ENCODE measurements around the gene FBLN1. TPM values are rescaled to one million over a fixed set of nuclear protein-coding genes. Genes with fewer than 3 reads are reported as not detected.

FBLN1 gene
- total RNA-seq, 1 donor from 2014 or later, result 186 TPM

- no peaks in the 10 kb centered on the region for H3K27me3 Mint-ChIP-seq (ENCODE audit: low read depth)
- DNase-seq (ENCODE audit: low spot score), result peak; percentile 85
- H3K9me3 Mint-ChIP-seq (ENCODE audit: low read depth), result no peaks in the 10 kb centered on the region
- H3K27ac Mint-ChIP-seq (ENCODE audit: unreplicated experiment), result peak overlapping the region; percentile 97
- no peak overlapping the region for H3K4me3 Mint-ChIP-seq (ENCODE audit: unreplicated experiment)
- H3K4me1 Mint-ChIP-seq (ENCODE audit: low read depth), result peaks cover 61% of the 10 kb centered on the region
- H3K36me3 Mint-ChIP-seq (ENCODE audit: low read depth), result peaks cover 12% of the 10 kb centered on the region
- peak; percentile 72 for TF ChIP-seq CTCF (IDR thresholded peaks at IDR 0.05)
Observed at GRCh38 chr22:45548991-45549761, 46.5 kb downstream of the FBLN1 start.

- H3K9me3 Mint-ChIP-seq (ENCODE audit: low read depth), result no peaks in the 10 kb centered on the region
- no peaks in the 10 kb centered on the region for H3K27me3 Mint-ChIP-seq (ENCODE audit: low read depth)
- no peak for DNase-seq (ENCODE audit: low spot score)
- H3K36me3 Mint-ChIP-seq (ENCODE audit: low read depth), result peaks cover 12% of the 10 kb centered on the region
- no peak overlapping the region for H3K4me3 Mint-ChIP-seq (ENCODE audit: unreplicated experiment)
- peak overlapping the region; percentile 97 for H3K27ac Mint-ChIP-seq (ENCODE audit: unreplicated experiment)
- H3K4me1 Mint-ChIP-seq (ENCODE audit: low read depth), result peaks cover 57% of the 10 kb centered on the region
- TF ChIP-seq CTCF (IDR thresholded peaks at IDR 0.05), result no peak
Observed at GRCh38 chr22:45549762-45550378, 47.2 kb downstream of the FBLN1 start.

GRCh38 chr22:45550416-45550815, 47.7 kb downstream of the FBLN1 start:
- no peaks in the 10 kb centered on the region for H3K9me3 Mint-ChIP-seq (ENCODE audit: low read depth)
- H3K27me3 Mint-ChIP-seq (ENCODE audit: low read depth), result no peaks in the 10 kb centered on the region
- peaks cover 12% of the 10 kb centered on the region for H3K36me3 Mint-ChIP-seq (ENCODE audit: low read depth)
- no peak overlapping the region for H3K27ac Mint-ChIP-seq (ENCODE audit: unreplicated experiment)
- peaks cover 57% of the 10 kb centered on the region for H3K4me1 Mint-ChIP-seq (ENCODE audit: low read depth)
- no peak for TF ChIP-seq CTCF (IDR thresholded peaks at IDR 0.05)
- no peak overlapping the region for H3K4me3 Mint-ChIP-seq (ENCODE audit: unreplicated experiment)
- DNase-seq (ENCODE audit: low spot score), result peak; percentile 77

- H3K36me3 Mint-ChIP-seq (ENCODE audit: low read depth), result peaks cover 12% of the 10 kb centered on the region
- H3K9me3 Mint-ChIP-seq (ENCODE audit: low read depth), result no peaks in the 10 kb centered on the region
- no peak for TF ChIP-seq CTCF (IDR thresholded peaks at IDR 0.05)
- no peak overlapping the region for H3K4me3 Mint-ChIP-seq (ENCODE audit: unreplicated experiment)
- H3K27me3 Mint-ChIP-seq (ENCODE audit: low read depth), result no peaks in the 10 kb centered on the region
- H3K27ac Mint-ChIP-seq (ENCODE audit: unreplicated experiment), result no peak overlapping the region
- peak; percentile 76 for DNase-seq (ENCODE audit: low spot score)
- peaks cover 57% of the 10 kb centered on the region for H3K4me1 Mint-ChIP-seq (ENCODE audit: low read depth)
Observed at GRCh38 chr22:45550891-45551290, 48.2 kb downstream of the FBLN1 start.

GRCh38 chr22:45551310-45552016, 48.8 kb downstream of the FBLN1 start:
- Mint-ChIP-seq H3K36me3 (ENCODE audit: low read depth) (peaks cover 14% of the 10 kb centered on the region), H3K27ac (ENCODE audit: unreplicated experiment) (peak overlapping the region; percentile 87), H3K27me3 (ENCODE audit: low read depth) (no peaks in the 10 kb centered on the region), H3K4me3 (ENCODE audit: unreplicated experiment) (no peak overlapping the region), H3K4me1 (ENCODE audit: low read depth) (peaks cover 57% of the 10 kb centered on the region), H3K9me3 (ENCODE audit: low read depth) (no peaks in the 10 kb centered on the region)
- TF ChIP-seq CTCF (IDR thresholded peaks at IDR 0.05), result no peak
- DNase-seq (ENCODE audit: low spot score), result peak; percentile 81

Data from chondrocyte (in vitro differentiated cells).